ENCODE data around the gene CYB5D1.

DNA sequence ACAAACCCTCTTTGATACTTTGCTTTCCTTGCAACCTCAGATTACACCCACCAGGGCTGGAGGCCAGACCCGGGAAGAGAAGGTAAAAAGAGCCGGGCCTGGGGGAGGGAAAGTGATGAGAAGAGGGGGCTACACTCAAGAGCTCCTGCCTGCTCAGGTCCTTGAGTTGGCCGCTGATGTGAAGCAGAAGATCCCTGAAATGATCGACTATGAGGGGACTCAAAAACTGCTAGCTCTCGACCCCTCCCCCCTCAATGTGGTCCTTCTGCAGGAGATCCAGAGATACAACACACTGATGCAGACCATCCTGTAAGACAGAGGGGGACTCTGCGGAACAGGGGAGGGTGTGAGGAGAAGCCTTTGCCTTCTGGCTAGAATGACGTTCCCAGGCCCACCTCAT, 26.6 kb upstream of the CYB5D1 start:
- TF ChIP-seq, protein P1, sequence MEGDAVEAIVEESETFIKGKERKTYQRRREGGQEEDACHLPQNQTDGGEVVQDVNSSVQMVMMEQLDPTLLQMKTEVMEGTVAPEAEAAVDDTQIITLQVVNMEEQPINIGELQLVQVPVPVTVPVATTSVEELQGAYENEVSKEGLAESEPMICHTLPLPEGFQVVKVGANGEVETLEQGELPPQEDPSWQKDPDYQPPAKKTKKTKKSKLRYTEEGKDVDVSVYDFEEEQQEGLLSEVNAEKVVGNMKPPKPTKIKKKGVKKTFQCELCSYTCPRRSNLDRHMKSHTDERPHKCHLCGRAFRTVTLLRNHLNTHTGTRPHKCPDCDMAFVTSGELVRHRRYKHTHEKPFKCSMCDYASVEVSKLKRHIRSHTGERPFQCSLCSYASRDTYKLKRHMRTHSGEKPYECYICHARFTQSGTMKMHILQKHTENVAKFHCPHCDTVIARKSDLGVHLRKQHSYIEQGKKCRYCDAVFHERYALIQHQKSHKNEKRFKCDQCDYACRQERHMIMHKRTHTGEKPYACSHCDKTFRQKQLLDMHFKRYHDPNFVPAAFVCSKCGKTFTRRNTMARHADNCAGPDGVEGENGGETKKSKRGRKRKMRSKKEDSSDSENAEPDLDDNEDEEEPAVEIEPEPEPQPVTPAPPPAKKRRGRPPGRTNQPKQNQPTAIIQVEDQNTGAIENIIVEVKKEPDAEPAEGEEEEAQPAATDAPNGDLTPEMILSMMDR (IDR thresholded peaks at IDR 0.05; ENCODE audit: control extremely low read depth in 1 of 3, insufficient read depth in 1 of 3, low read depth in 1 of 3, low read length in 3 of 3): no peak
- TF ChIP-seq TBP (IDR thresholded peaks at IDR 0.05; ENCODE audit: low read depth, low read length): no peak
- TF ChIP-seq CHD1 (IDR thresholded peaks at IDR 0.05; ENCODE audit: low read depth, low read length): no peak
- no peak for TF ChIP-seq JUND (IDR thresholded peaks at IDR 0.05; ENCODE audit: low read length)
- no peak for TF ChIP-seq SIX5 (IDR thresholded peaks at IDR 0.05; ENCODE audit: low read depth, low read length)
- no peak for TF ChIP-seq FOSL1 (IDR thresholded peaks at IDR 0.05; ENCODE audit: insufficient read depth, low read depth, low read length)

All from H1 (cell line).